Neural progenitor cell (in vitro differentiated cells): ENCODE results near the gene MGRN1.

Experiments used
- EZH2 ChIP-seq: fragments of 200-600 bp; sonication (generic); IDR thresholded peaks from 2 replicates; pipeline ENCODE4 v1.6.1; 2017; ENCODE audit warnings: antibody characterized with exemption, mild to moderate bottlenecking, moderate library complexity
- EZH2phosphoT487 ChIP-seq: fragments of 200-600 bp; sonication (generic); IDR thresholded peaks from 2 replicates; pipeline ENCODE4 v1.6.1; 2017; ENCODE audit warnings: antibody characterized with exemption
- TF ChIP-seq, protein P1 (sequence below): fragments of 200-600 bp; sonication (generic); IDR thresholded peaks from 2 replicates; pipeline ENCODE4 v1.5.1; 2017; ENCODE audit warnings: antibody characterized with exemption, mild to moderate bottlenecking

DNA sequence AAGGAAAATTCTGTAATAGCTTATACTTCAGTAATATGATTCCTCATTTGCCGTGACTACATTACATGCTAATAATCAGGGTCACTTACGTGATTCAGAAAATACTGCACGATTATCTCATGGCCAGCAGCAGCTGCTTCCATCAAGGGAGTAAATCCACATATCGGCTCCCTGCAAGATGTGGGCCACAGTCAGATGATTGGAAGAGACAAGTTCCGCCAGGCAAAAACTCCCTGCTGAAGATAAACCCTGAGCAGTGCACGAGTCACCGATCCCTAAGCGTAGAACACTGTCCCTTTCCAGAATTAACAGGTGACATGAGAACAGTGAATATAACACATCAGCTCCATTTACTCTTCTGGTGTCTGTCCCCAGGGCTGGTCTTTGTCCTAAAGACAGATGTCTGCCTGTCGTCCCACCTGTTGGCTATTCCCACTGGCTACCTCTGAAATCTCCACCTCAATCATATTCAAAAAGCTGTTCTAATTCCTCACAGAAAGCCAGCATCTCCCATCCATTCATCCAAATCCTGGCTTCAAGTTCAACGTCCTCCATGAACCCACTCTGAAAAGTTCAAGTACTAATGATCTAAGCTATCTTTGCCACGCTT is 100.1 kb downstream of the MGRN1 start:
- TF ChIP-seq, protein P1, sequence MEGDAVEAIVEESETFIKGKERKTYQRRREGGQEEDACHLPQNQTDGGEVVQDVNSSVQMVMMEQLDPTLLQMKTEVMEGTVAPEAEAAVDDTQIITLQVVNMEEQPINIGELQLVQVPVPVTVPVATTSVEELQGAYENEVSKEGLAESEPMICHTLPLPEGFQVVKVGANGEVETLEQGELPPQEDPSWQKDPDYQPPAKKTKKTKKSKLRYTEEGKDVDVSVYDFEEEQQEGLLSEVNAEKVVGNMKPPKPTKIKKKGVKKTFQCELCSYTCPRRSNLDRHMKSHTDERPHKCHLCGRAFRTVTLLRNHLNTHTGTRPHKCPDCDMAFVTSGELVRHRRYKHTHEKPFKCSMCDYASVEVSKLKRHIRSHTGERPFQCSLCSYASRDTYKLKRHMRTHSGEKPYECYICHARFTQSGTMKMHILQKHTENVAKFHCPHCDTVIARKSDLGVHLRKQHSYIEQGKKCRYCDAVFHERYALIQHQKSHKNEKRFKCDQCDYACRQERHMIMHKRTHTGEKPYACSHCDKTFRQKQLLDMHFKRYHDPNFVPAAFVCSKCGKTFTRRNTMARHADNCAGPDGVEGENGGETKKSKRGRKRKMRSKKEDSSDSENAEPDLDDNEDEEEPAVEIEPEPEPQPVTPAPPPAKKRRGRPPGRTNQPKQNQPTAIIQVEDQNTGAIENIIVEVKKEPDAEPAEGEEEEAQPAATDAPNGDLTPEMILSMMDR = no peak
- TF ChIP-seq EZH2 (no peak), EZH2phosphoT487 (no peak)
